Natural killer cell (primary cell): ENCODE measurements around the gene RBKS. TPM values are rescaled to one million over a fixed set of nuclear protein-coding genes. Genes with fewer than 3 reads are reported as not detected.
A peak's percentile ranks its signal among the peaks of the same experiment; 100 is the strongest.

ENCODE experiments used
- ATAC-seq, 3 donors: fragments of 150-1000 bp in 2 of 3; fragments of 200-7000 bp in 1 of 3; cut with Tn5 transposase; 1 replicate in 1 of 3; 2 replicates in 2 of 3; pipeline ENCODE4 v1.10.0; 2021; ENCODE audit warnings: mild to moderate bottlenecking in 2 of 3, moderate library complexity in 2 of 3
- DNase-seq, 2 donors: peaks; one replicate each; pipeline versions ENCODE4 v3.0.0 to v3.0.0-alpha.2; 2013 to 2021; ENCODE audit warnings: mixed read lengths in 1 of 2
- H3K27ac ChIP-seq: one replicate; pipeline ENCODE4 v1.5.1; 2013; ENCODE audit warnings: mild to moderate bottlenecking, low read length
- H3K27me3 ChIP-seq: one replicate; pipeline ENCODE4 v1.6.1; 2013; ENCODE audit warnings: low read length; ENCODE audit not compliant: control insufficient read depth, insufficient read depth
- H3K36me3 ChIP-seq: one replicate; pipeline ENCODE4 v1.6.1; 2013; ENCODE audit warnings: low read length; ENCODE audit not compliant: control insufficient read depth, insufficient read depth
- H3K4me1 ChIP-seq: one replicate; pipeline ENCODE4 v1.6.1; 2013; ENCODE audit warnings: low read length; ENCODE audit not compliant: control insufficient read depth, insufficient read depth
- H3K4me3 ChIP-seq: one replicate; pipeline ENCODE4 v1.5.1; 2013; ENCODE audit warnings: low read length
- H3K9me3 ChIP-seq: one replicate; pipeline ENCODE4 v1.6.1; 2013; ENCODE audit warnings: low read length; ENCODE audit not compliant: control insufficient read depth, insufficient read depth
- H3K27ac Mint-ChIP-seq, 2 donors: one replicate each; pipeline ENCODE4 v1.8.0; 2022; ENCODE audit warnings: mild to moderate bottlenecking in 2 of 2, mixed read lengths in 2 of 2, moderate library complexity in 1 of 2
- H3K27me3 Mint-ChIP-seq, 2 donors: one replicate each; pipeline ENCODE4 v1.8.0; 2022; ENCODE audit warnings: low read depth in 2 of 2, mixed read lengths in 2 of 2
- H3K36me3 Mint-ChIP-seq: one replicate; pipeline ENCODE4 v1.8.0; 2022; ENCODE audit warnings: mixed read lengths
- H3K4me1 Mint-ChIP-seq, 2 donors: one replicate each; pipeline ENCODE4 v1.8.0; 2022; ENCODE audit warnings: mixed read lengths in 2 of 2
- H3K4me3 Mint-ChIP-seq: one replicate; pipeline ENCODE4 v1.8.0; 2022; ENCODE audit warnings: mild to moderate bottlenecking, moderate library complexity, mixed read lengths
- H3K9me3 Mint-ChIP-seq, 2 donors: one replicate each; pipeline ENCODE4 v1.8.0; 2022; ENCODE audit warnings: mixed read lengths in 2 of 2
- WGBS: methylation state at CpG from one replicate; pipeline ENCODE4 v1.1.7; 2013; ENCODE audit warnings: missing lambda C conversion rate; ENCODE audit not compliant: insufficient coverage; 5-methylcytosine and 5-hydroxymethylcytosine counted together
- intact Hi-C: fragments of 100-400 bp; cut with micrococcal nuclease; formaldehyde crosslinking; loops from one replicate; pipeline ENCODE4 v1.14.2; 2022
- total RNA-seq, 4 donors: library from RNA; stranded (reverse); fragments of 120-200 nt in 1 of 4; gene quantifications; one replicate each; pipeline versions ENCODE4 v1.2.3 to v1.2.4, GENCODE V29; 2013 to 2022
- TF ChIP-seq, protein P1 (sequence below): fragments of 200-600 bp; IDR thresholded peaks from one replicate; pipeline ENCODE4 v1.8.0; 2022; ENCODE audit warnings: antibody characterized with exemption

The RBKS gene
- total RNA-seq, 3 donors from 2014 or later (not counting 1 experiment from before 2014, with no cell fraction given): 11.5 to 20.9 (median 12.8) TPM

DNA sequence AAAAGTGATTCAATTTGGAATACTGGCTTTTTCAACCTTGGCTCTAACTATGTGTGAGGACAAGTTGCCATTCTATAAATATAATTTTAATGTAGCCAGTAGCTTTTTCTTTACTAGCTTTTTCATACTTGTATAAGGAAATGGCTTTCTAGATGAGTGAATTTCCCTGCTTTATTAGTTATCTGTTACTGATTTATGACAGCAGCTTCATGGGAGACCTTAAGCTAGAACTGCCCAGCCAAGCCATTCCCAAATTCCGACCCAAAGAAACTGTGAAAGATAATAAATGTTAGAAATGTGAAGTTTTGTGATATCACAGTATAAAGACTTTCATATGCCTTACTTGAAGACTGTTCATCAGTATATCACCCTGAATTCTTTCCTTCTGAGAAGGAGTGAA lies 32.7 kb upstream of the RBKS start:
- 100% methylated on average over 1 of the region's 1 CpG for WGBS
- Mint-ChIP-seq H3K27me3 (no peaks in the 10 kb centered on the region), H3K4me3 (no peak overlapping the region), H3K36me3 (no peaks in the 10 kb centered on the region), H3K27ac (peak overlapping the region in 1 of 2 donors; percentile 32), H3K9me3 (no peaks in the 10 kb centered on the region), H3K4me1 (peaks cover 13 to 25% of the 10 kb centered on the region in 2 donors)
- H3K36me3 ChIP-seq: no peaks in the 10 kb centered on the region
- intact Hi-C loops: no loop called here
- H3K4me1 ChIP-seq: no peaks in the 10 kb centered on the region
- no peaks in the 10 kb centered on the region for H3K27me3 ChIP-seq
- H3K9me3 ChIP-seq: no peaks in the 10 kb centered on the region
- no peak overlapping the region for H3K27ac ChIP-seq
- DNase-seq: no peak
- no peak for ATAC-seq
- H3K4me3 ChIP-seq: no peak overlapping the region
- TF ChIP-seq, protein P1, sequence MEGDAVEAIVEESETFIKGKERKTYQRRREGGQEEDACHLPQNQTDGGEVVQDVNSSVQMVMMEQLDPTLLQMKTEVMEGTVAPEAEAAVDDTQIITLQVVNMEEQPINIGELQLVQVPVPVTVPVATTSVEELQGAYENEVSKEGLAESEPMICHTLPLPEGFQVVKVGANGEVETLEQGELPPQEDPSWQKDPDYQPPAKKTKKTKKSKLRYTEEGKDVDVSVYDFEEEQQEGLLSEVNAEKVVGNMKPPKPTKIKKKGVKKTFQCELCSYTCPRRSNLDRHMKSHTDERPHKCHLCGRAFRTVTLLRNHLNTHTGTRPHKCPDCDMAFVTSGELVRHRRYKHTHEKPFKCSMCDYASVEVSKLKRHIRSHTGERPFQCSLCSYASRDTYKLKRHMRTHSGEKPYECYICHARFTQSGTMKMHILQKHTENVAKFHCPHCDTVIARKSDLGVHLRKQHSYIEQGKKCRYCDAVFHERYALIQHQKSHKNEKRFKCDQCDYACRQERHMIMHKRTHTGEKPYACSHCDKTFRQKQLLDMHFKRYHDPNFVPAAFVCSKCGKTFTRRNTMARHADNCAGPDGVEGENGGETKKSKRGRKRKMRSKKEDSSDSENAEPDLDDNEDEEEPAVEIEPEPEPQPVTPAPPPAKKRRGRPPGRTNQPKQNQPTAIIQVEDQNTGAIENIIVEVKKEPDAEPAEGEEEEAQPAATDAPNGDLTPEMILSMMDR: no peak

DNA sequence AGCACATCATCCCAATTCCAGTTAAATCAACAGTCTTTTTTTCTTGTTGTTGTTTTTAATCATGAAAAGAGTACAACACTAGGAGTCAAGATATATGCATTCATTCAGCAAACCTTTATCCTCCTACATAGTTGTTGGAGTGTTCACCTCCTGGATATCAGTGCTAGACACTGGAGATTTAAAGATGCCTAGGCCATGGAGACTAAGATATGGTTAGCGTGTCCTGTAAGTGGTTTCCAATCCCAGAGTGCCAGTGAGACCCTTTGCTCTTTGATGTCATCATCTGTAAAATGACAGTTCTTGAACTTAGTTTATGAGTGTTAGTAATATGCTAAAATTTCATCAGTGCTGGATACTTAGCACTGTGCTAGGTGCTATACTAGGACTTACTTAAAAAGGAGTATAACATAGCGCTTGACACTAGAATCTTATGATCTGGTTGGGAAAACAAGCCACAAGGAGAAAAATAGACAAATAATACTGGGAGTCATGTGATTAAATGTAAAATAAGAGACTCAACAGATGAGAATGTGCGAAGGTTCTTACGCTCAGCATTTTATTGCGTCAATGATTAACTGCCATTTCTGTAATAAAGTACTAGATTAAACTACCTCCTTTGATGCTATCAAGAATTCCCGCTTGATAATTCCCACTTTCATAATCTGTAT lies 31.8 kb upstream of the RBKS start:
- Histone ChIP-seq H3K27me3 (no peaks in the 10 kb centered on the region), H3K36me3 (no peaks in the 10 kb centered on the region), H3K9me3 (no peaks in the 10 kb centered on the region), H3K4me1 (no peaks in the 10 kb centered on the region), H3K27ac (no peak overlapping the region), H3K4me3 (no peak overlapping the region)
- Mint-ChIP-seq H3K9me3 (no peaks in the 10 kb centered on the region), H3K4me1 (peaks cover 13 to 25% of the 10 kb centered on the region in 2 donors), H3K27ac (peak overlapping the region; percentile 63 to 70), H3K4me3 (no peak overlapping the region), H3K27me3 (no peaks in the 10 kb centered on the region), H3K36me3 (no peaks in the 10 kb centered on the region)
- DNase-seq (no peak), ATAC-seq (no peak)
- TF ChIP-seq, protein P1: no peak
- 99% methylated on average over 4 of the region's 6 CpGs for WGBS
- intact Hi-C loops: no loop called here

DNA sequence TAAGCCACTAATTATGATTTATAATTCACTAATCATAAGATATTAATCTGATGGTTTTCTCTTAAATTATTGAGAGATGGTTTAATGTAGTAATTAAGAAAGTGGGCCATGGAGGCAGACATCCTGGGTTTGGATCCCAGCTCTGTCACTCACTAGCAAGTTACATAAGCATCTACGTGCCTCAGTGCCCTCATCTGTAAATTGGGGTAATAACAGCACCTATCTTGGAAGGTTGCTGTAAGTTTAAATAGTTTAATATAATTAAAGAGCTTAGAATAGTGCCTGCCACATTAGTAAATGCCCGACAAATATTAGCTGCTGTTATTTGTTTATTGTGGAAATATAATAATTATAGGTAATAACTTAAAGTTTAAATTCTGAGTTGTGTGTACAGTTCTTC lies 31.2 kb upstream of the RBKS start:
- WGBS: 89% methylated on average over 1 of the region's 2 CpGs
- H3K4me1 Mint-ChIP-seq: peaks cover 13 to 24% of the 10 kb centered on the region in 2 donors
- ATAC-seq (no peak), DNase-seq (no peak)
- Histone ChIP-seq H3K4me1 (no peaks in the 10 kb centered on the region), H3K36me3 (no peaks in the 10 kb centered on the region), H3K27ac (no peak overlapping the region), H3K4me3 (no peak overlapping the region), H3K27me3 (no peaks in the 10 kb centered on the region), H3K9me3 (no peaks in the 10 kb centered on the region)
- peak overlapping the region; percentile 63 to 70 for H3K27ac Mint-ChIP-seq
- no peak overlapping the region for H3K4me3 Mint-ChIP-seq
- no peaks in the 10 kb centered on the region for H3K27me3 Mint-ChIP-seq
- intact Hi-C loops: no loop called here
- H3K36me3 Mint-ChIP-seq: no peaks in the 10 kb centered on the region
- TF ChIP-seq, protein P1: no peak
- H3K9me3 Mint-ChIP-seq: no peaks in the 10 kb centered on the region
